SK-N-SH treated with all-trans-retinoic acid at 6 μM for 48 hours (cell line): ENCODE data around the gene PDLIM4.

ENCODE experiments used
- ATAC-seq: fragments of 200-7000 bp; cut with Tn5 transposase; 3 replicates; pipeline ENCODE4 v1.9.1; 2020; ENCODE audit warnings: mild to moderate bottlenecking, moderate library complexity
- BACH2 ChIP-seq: fragments of 250-450 bp; sonication (Bioruptor Pico); IDR thresholded peaks from 2 replicates; pipeline ENCODE4 v1.9.0; 2021; ENCODE audit warnings: mild to moderate bottlenecking, borderline replicate concordance
- CSDC2 ChIP-seq: fragments of 250-450 bp; sonication (Bioruptor Pico); IDR thresholded peaks from 2 replicates; pipeline ENCODE4 v1.5.0; 2020; ENCODE audit warnings: mild to moderate bottlenecking, moderate library complexity
- CSRNP3 ChIP-seq: fragments of 250-450 bp; sonication (Bioruptor Pico); IDR thresholded peaks from 2 replicates; pipeline ENCODE4 v1.5.1; 2021; ENCODE audit warnings: mild to moderate bottlenecking, moderate library complexity
- ESRRG ChIP-seq: fragments of 250-450 bp; sonication (Bioruptor Pico); IDR thresholded peaks from 2 replicates; pipeline ENCODE4 v1.6.1; 2021; ENCODE audit warnings: mild to moderate bottlenecking
- ISL1 ChIP-seq: fragments of 250-450 bp; sonication (Bioruptor Pico); IDR thresholded peaks from 2 replicates; pipeline ENCODE4 v2.1.2; 2022; ENCODE audit warnings: mild to moderate bottlenecking, moderate library complexity
- OSR1 ChIP-seq: fragments of 250-450 bp; sonication (Bioruptor Pico); IDR thresholded peaks from 2 replicates; pipeline ENCODE4 v1.8.0; 2022; ENCODE audit warnings: moderate library complexity, mild to moderate bottlenecking, inconsistent platforms
- PATZ1 ChIP-seq: fragments of 250-450 bp; sonication (Bioruptor Pico); IDR thresholded peaks from 2 replicates; pipeline ENCODE4 v1.8.0; 2020; ENCODE audit warnings: mild to moderate bottlenecking, moderate library complexity, borderline replicate concordance
- POU6F1 ChIP-seq: fragments of 250-450 bp; sonication (Bioruptor Pico); IDR thresholded peaks from 2 replicates; pipeline ENCODE4 v1.8.0; 2021; ENCODE audit warnings: low read depth, mild to moderate bottlenecking, moderate library complexity, borderline replicate concordance
- PPARA ChIP-seq: fragments of 250-450 bp; sonication (Bioruptor Pico); IDR thresholded peaks from 2 replicates; pipeline ENCODE4 v1.5.0; 2020; ENCODE audit warnings: mild to moderate bottlenecking, borderline replicate concordance
- RARB ChIP-seq: fragments of 250-450 bp; sonication (Bioruptor Pico); IDR thresholded peaks from 2 replicates; pipeline ENCODE4 v1.8.0; 2021; ENCODE audit warnings: mild to moderate bottlenecking, moderate library complexity
- SNAI2 ChIP-seq: fragments of 250-450 bp; sonication (Bioruptor Pico); IDR thresholded peaks from 2 replicates; pipeline ENCODE4 v1.5.0; 2020; ENCODE audit warnings: mild to moderate bottlenecking, moderate library complexity
- TOX ChIP-seq: fragments of 250-450 bp; sonication (Bioruptor Pico); IDR thresholded peaks from 2 replicates; pipeline ENCODE4 v1.8.0; 2021; ENCODE audit warnings: mild to moderate bottlenecking, moderate library complexity, borderline replicate concordance
- TSHZ2 ChIP-seq: fragments of 250-450 bp; sonication (Bioruptor Pico); IDR thresholded peaks from 2 replicates; pipeline ENCODE4 v1.5.0; 2020; ENCODE audit warnings: mild to moderate bottlenecking, moderate library complexity
- ZC3H10 ChIP-seq: fragments of 250-450 bp; sonication (Bioruptor Pico); IDR thresholded peaks from 2 replicates; pipeline ENCODE4 v1.5.1; 2021; ENCODE audit warnings: mild to moderate bottlenecking, moderate library complexity
- ZFP3 ChIP-seq: fragments of 250-450 bp; sonication (Bioruptor Pico); IDR thresholded peaks from 2 replicates; pipeline ENCODE4 v1.5.0; 2020; ENCODE audit warnings: mild to moderate bottlenecking, moderate library complexity
- ZNF565 ChIP-seq: fragments of 450-650 bp; formaldehyde crosslinking; conservative IDR thresholded peaks from 2 replicates; pipeline ENCODE4 v1.5.0; 2020; ENCODE audit warnings: low read depth, mild to moderate bottlenecking, moderate library complexity
- ZNF70 ChIP-seq: fragments of 450-650 bp; formaldehyde crosslinking; IDR thresholded peaks from 2 replicates; pipeline ENCODE4 v1.5.0; 2020; ENCODE audit warnings: mild to moderate bottlenecking, moderate library complexity

Gene PDLIM4

GRCh38 chr5:132263548-132264261 lies 6.2 kb downstream of the PDLIM4 start:
- no peak for TF ChIP-seq PPARA
- TF ChIP-seq ISL1 (CRISPR knock-in tag) = no peak
- no peak for TF ChIP-seq RARB (CRISPR knock-in tag)
- no peak for TF ChIP-seq CSRNP3 (CRISPR knock-in tag)
- no peak for TF ChIP-seq ZNF70 (CRISPR knock-in tag)
- TF ChIP-seq OSR1 (CRISPR knock-in tag) = no peak
- no peak for TF ChIP-seq ZNF565 (CRISPR knock-in tag)
- TF ChIP-seq ZFP3 (CRISPR knock-in tag) = peak; percentile 27; the same call in 1 of the 2 replicates
- TF ChIP-seq, all 23 proteins: peak for 1
- peak; percentile 34 for ATAC-seq

- ATAC-seq = no peak
Measured at GRCh38 chr5:132264546-132265335, 7.2 kb downstream of the PDLIM4 start.

GRCh38 chr5:132265336-132266030 lies 8.0 kb downstream of the PDLIM4 start:
- peak; percentile 82 for ATAC-seq
- TF ChIP-seq ISL1 (CRISPR knock-in tag) = peak; percentile 50
- TF ChIP-seq BACH2 (CRISPR knock-in tag) = no peak
- TF ChIP-seq ZNF565 (CRISPR knock-in tag) = no peak
- no peak for TF ChIP-seq ESRRG (CRISPR knock-in tag)

More at GRCh38 chr5:132264546-132265335, 7.2 kb downstream of the PDLIM4 start:
- no peak for TF ChIP-seq ZNF565 (CRISPR knock-in tag)
- TF ChIP-seq SNAI2 = no peak
- no peak for TF ChIP-seq ZC3H10

GRCh38 chr5:132266031-132266835 lies 8.7 kb downstream of the PDLIM4 start:
- no peak for TF ChIP-seq PATZ1 (CRISPR knock-in tag)
- TF ChIP-seq ISL1 (CRISPR knock-in tag) = no peak
- TF ChIP-seq CSDC2 = no peak
- no peak for TF ChIP-seq TSHZ2 (CRISPR knock-in tag)
- TF ChIP-seq ZC3H10 = no peak
- no peak for TF ChIP-seq POU6F1 (CRISPR knock-in tag)
- TF ChIP-seq ZFP3 (CRISPR knock-in tag) = no peak
- no peak for TF ChIP-seq ESRRG (CRISPR knock-in tag)
- TF ChIP-seq TOX (CRISPR knock-in tag) = no peak
- TF ChIP-seq ZNF565 (CRISPR knock-in tag) = no peak
- no peak for ATAC-seq
